OCI-LY3 (cell line): Measurements from ENCODE around the gene ZHX3.

Source experiments
- H2AFZ ChIP-seq: fragments of 200-600, 300-600 bp; shearing (Covaris generic); 2 replicates; pipeline ENCODE4 v1.6.0; 2014; ENCODE audit warnings: antibody characterized with exemption, low read depth, low read length
- H3K27ac ChIP-seq: fragments of 200-600, 300-600 bp; sonication (generic); 2 replicates; pipeline ENCODE4 v1.5.1; 2014; ENCODE audit warnings: mild to moderate bottlenecking, low read length, moderate library complexity, mixed read lengths
- H3K27me3 ChIP-seq: fragments of 200-600, 300-600 bp; sonication (generic); 2 replicates; pipeline ENCODE4 v1.6.1; 2014; ENCODE audit warnings: low read depth, low read length, mixed read lengths
- H3K36me3 ChIP-seq: fragments of 200-600, 300-600 bp; sonication (generic); replicated peaks from 2 replicates; pipeline ENCODE3; 2014; ENCODE audit warnings: low read depth, low read length, mixed read lengths
- H3K4me1 ChIP-seq: fragments of 300-600, 200-600 bp; sonication (generic); 2 replicates; pipeline ENCODE4 v1.6.1; 2014; ENCODE audit warnings: low read length, mixed read lengths
- H3K4me2 ChIP-seq: fragments of 200-600, 300-600 bp; sonication (generic); 2 replicates; pipeline ENCODE4 v1.6.1; 2014; ENCODE audit warnings: low read length, mixed read lengths
- H3K4me3 ChIP-seq: fragments of 300-600, 200-600 bp; sonication (generic); 2 replicates; pipeline ENCODE4 v1.5.1; 2014; ENCODE audit warnings: antibody characterized with exemption, mild to moderate bottlenecking, low read length, moderate library complexity
- H3K79me2 ChIP-seq: fragments of 300-600, 200-600 bp; shearing (Covaris generic); 2 replicates; pipeline ENCODE4 v1.6.1; 2014; ENCODE audit warnings: mild to moderate bottlenecking, low read length, mixed read lengths
- H3K9ac ChIP-seq: fragments of 300-600, 200-600 bp; shearing (Covaris generic); 2 replicates; pipeline ENCODE4 v1.6.0; 2014; ENCODE audit warnings: mild to moderate bottlenecking, low read length, moderate library complexity
- H3K9me3 ChIP-seq: fragments of 200-600, 300-600 bp; shearing (Covaris generic); 2 replicates; pipeline ENCODE4 v1.6.1; 2014; ENCODE audit warnings: low read length, mixed read lengths; ENCODE audit not compliant: insufficient read depth
- H4K20me1 ChIP-seq: fragments of 200-600, 300-600 bp; sonication (generic); 2 replicates; pipeline ENCODE4 v1.6.1; 2016; ENCODE audit warnings: low read length, mixed read lengths; ENCODE audit not compliant: insufficient read depth
- CTCF ChIP-seq: fragments of 200-600, 300-600 bp; sonication (generic); IDR thresholded peaks from 2 replicates; pipeline ENCODE4 v1.5.1; 2014; ENCODE audit warnings: antibody characterized with exemption, low read length, low read depth
- EZH2phosphoT487 ChIP-seq: fragments of 200-600 bp; shearing (Covaris generic); IDR thresholded peaks from 2 replicates; pipeline ENCODE4 v1.6.1; 2018; ENCODE audit warnings: antibody characterized with exemption, mixed run types, low read depth

The ZHX3 gene

GRCh38 chr20:41182296-41183212 lies 135.0 kb downstream of the ZHX3 start:
- Histone ChIP-seq H3K9ac (no peak overlapping the region), H3K4me1 (no peaks in the 10 kb centered on the region), H3K27ac (no peak overlapping the region), H3K9me3 (no peaks in the 10 kb centered on the region), H3K79me2 (no peaks in the 10 kb centered on the region), H3K27me3 (no peaks in the 10 kb centered on the region), H3K36me3 (peaks cover 12% of the 10 kb centered on the region), H3K4me3 (no peak overlapping the region), H4K20me1 (no peaks in the 10 kb centered on the region), H3K4me2 (no peak overlapping the region), H2AFZ (no peak overlapping the region)
- TF ChIP-seq EZH2phosphoT487, result no peak
- no peak for TF ChIP-seq CTCF

- H3K4me2 ChIP-seq, result no peak overlapping the region
- H3K27me3 ChIP-seq, result no peaks in the 10 kb centered on the region
- TF ChIP-seq CTCF (no peak), EZH2phosphoT487 (no peak)
- no peak overlapping the region for H2AFZ ChIP-seq
- H4K20me1 ChIP-seq, result no peaks in the 10 kb centered on the region
- H3K9ac ChIP-seq, result no peak overlapping the region
- no peak overlapping the region for H3K27ac ChIP-seq
- no peaks in the 10 kb centered on the region for H3K4me1 ChIP-seq
- H3K36me3 ChIP-seq, result peaks cover 22% of the 10 kb centered on the region
- H3K4me3 ChIP-seq, result no peak overlapping the region
- H3K79me2 ChIP-seq, result no peaks in the 10 kb centered on the region
- no peaks in the 10 kb centered on the region for H3K9me3 ChIP-seq
Observed at GRCh38 chr20:41181567-41181966, 136.0 kb downstream of the ZHX3 start.

- H3K27ac ChIP-seq, result no peak overlapping the region
- H2AFZ ChIP-seq, result no peak overlapping the region
- no peaks in the 10 kb centered on the region for H3K9me3 ChIP-seq
- H3K9ac ChIP-seq, result no peak overlapping the region
- H3K4me1 ChIP-seq, result no peaks in the 10 kb centered on the region
- peaks cover 29% of the 10 kb centered on the region for H3K36me3 ChIP-seq
- H4K20me1 ChIP-seq, result no peaks in the 10 kb centered on the region
- no peak overlapping the region for H3K4me3 ChIP-seq
- no peak overlapping the region for H3K4me2 ChIP-seq
- no peaks in the 10 kb centered on the region for H3K79me2 ChIP-seq
- no peaks in the 10 kb centered on the region for H3K27me3 ChIP-seq
- TF ChIP-seq EZH2phosphoT487 (no peak), CTCF (no peak)
Observed at GRCh38 chr20:41180599-41181333, 136.8 kb downstream of the ZHX3 start.

GRCh38 chr20:41179961-41180360 lies 137.6 kb downstream of the ZHX3 start:
- no peaks in the 10 kb centered on the region for H3K4me1 ChIP-seq
- H3K79me2 ChIP-seq, result no peaks in the 10 kb centered on the region
- no peak for TF ChIP-seq EZH2phosphoT487
- no peak for TF ChIP-seq CTCF
- no peak overlapping the region for H3K27ac ChIP-seq
- no peak overlapping the region for H3K4me2 ChIP-seq
- no peaks in the 10 kb centered on the region for H4K20me1 ChIP-seq
- H3K27me3 ChIP-seq, result no peaks in the 10 kb centered on the region
- no peaks in the 10 kb centered on the region for H3K9me3 ChIP-seq
- H2AFZ ChIP-seq, result no peak overlapping the region
- no peak overlapping the region for H3K4me3 ChIP-seq
- no peak overlapping the region for H3K9ac ChIP-seq
- peaks cover 33% of the 10 kb centered on the region for H3K36me3 ChIP-seq
